Activated naive CD4-positive, alpha-beta T cell treated with anti-CD3 and anti-CD28 coated beads for 36 hours (primary cell): ENCODE results near the gene COL24A1. TPM values are rescaled to one million over a fixed set of nuclear protein-coding genes. Genes with fewer than 3 reads are reported as not detected.
"Not testable (repeated sequence)": the region's sequence is repeated elsewhere in the genome, so short reads cannot be mapped to it uniquely, and the experiment has no call there.

Experiments used
- CTCF ChIA-PET: fragments of 350-600 bp; sonication (Branson Sonifier 250); formaldehyde crosslinking; loops from one replicate; lab custom pipeline; 2021; ENCODE audit warnings: antibody characterized with exemption; lab: Charles Lee
- DNase-seq: peaks from one replicate; pipeline ENCODE4 v3.0.0-alpha.2; 2020
- H3K27ac Mint-ChIP-seq: one replicate; pipeline ENCODE4 v1.8.0; 2021; ENCODE audit warnings: mild to moderate bottlenecking, mixed read lengths
- H3K27me3 Mint-ChIP-seq: one replicate; pipeline ENCODE4 v1.8.0; 2021; ENCODE audit warnings: low read depth, mixed read lengths
- H3K36me3 Mint-ChIP-seq: one replicate; pipeline ENCODE4 v1.8.0; 2021; ENCODE audit warnings: low read depth, mixed read lengths
- H3K4me1 Mint-ChIP-seq: one replicate; pipeline ENCODE4 v1.8.0; 2021; ENCODE audit warnings: low read depth, mixed read lengths
- H3K4me3 Mint-ChIP-seq: one replicate; pipeline ENCODE4 v1.8.0; 2021; ENCODE audit warnings: mild to moderate bottlenecking, moderate library complexity, mixed read lengths
- H3K9me3 Mint-ChIP-seq: one replicate; pipeline ENCODE4 v1.8.0; 2021; ENCODE audit warnings: mixed read lengths
- intact Hi-C: fragments of 100-400 bp; cut with micrococcal nuclease; formaldehyde crosslinking; loops from one replicate; pipeline ENCODE4 v1.15.1; 2023
- total RNA-seq, 2 experiments: library from RNA; stranded (reverse); gene quantifications; one replicate each; pipeline ENCODE4 v1.2.3, GENCODE V29; 2021

The COL24A1 gene
- total RNA-seq, 2 experiments from 2014 or later, result not detected

DNA sequence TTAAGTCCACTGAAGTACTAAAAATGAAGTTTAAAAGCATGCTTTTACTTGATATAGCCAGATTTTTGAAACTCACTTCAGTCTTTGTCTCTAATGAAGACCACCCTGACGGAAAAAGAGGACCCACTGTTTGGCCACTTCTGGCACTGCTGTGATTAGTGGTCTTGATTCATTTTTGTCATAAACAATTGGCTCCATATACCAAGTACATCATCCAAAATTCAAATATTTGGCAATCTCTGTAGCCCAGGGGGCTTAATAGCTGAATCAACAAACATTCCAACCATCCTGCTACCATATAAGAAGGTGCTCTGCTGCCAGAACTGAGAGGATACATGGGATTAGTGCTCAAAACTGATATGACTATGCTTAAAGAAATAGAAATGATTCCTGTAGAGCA lies 156.0 kb downstream of the COL24A1 start:
- intact Hi-C loops, result no loop called here
- CTCF ChIA-PET, result no interaction called here
- Mint-ChIP-seq H3K4me1 (no peaks in the 10 kb centered on the region), H3K36me3 (no peaks in the 10 kb centered on the region), H3K9me3 (peaks cover 5% of the 10 kb centered on the region), H3K27ac (no peak overlapping the region), H3K27me3 (peaks cover 2% of the 10 kb centered on the region), H3K4me3 (no peak overlapping the region)
- no peak for DNase-seq

DNA sequence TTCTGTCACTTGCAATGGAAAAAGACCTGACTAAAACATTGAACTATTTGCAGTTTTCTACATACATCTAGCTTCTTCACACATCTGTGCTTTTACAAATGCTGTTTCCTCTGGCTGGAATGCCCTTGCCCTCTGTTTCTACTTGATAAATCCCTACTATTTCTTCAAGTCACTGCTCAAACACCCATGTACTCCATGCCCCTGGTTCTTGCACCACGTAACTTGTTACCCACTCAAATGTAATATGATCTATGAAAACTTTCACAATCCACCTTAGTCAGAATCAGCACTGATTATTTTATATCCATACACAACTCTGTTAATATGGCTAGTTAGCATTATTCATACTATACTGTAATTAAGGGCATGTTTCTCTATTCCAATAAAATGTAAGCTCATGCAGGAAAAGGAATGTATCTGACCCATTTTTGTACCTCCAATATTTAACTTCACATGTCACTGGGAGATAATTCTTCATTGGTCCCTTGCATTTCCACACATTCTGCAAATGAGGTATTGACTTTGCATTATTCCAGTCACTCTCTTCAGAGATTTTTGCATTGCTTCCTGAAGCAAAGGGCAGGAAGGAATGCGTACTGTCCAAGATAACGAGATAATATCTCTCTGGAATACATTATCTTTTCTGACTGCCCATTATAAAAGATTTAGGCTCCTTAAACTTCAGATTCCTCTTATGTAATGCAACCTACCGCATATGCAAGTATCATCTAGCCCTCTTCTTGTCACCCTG lies 158.3 kb downstream of the COL24A1 start:
- no peak for DNase-seq
- H3K27ac Mint-ChIP-seq, result no peak overlapping the region
- H3K27me3 Mint-ChIP-seq, result peaks cover 2% of the 10 kb centered on the region
- no peaks in the 10 kb centered on the region for H3K4me1 Mint-ChIP-seq
- no peaks in the 10 kb centered on the region for H3K36me3 Mint-ChIP-seq
- intact Hi-C loops, result no loop called here
- H3K4me3 Mint-ChIP-seq, result no peak overlapping the region
- H3K9me3 Mint-ChIP-seq, result no peaks in the 10 kb centered on the region
- CTCF ChIA-PET, result no interaction called here

DNA sequence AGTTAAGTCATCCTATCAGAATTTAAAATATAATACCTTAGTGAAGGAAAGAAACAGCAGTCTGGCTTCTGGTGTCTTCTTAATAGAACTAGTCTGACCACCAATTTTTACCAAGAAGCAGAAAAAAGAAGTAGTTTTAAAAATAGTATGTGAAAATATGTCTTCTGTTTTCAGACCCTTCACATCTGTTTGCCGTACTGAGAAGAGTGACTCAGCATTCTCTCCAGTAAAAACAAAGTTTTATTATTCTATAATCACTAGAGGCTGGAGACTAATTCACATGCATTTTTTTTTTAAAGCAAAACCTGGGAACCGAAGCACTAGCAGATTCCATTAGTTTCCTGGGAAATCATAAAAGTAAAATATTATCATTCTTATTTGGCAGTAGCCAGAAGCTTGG lies 163.8 kb downstream of the COL24A1 start:
- Mint-ChIP-seq H3K27ac (no peak overlapping the region), H3K4me1 (no peaks in the 10 kb centered on the region), H3K9me3 (no peaks in the 10 kb centered on the region), H3K36me3 (no peaks in the 10 kb centered on the region), H3K27me3 (no peaks in the 10 kb centered on the region), H3K4me3 (no peak overlapping the region)
- CTCF ChIA-PET, result no interaction called here
- DNase-seq, result no peak
- intact Hi-C loops, result no loop called here

DNA sequence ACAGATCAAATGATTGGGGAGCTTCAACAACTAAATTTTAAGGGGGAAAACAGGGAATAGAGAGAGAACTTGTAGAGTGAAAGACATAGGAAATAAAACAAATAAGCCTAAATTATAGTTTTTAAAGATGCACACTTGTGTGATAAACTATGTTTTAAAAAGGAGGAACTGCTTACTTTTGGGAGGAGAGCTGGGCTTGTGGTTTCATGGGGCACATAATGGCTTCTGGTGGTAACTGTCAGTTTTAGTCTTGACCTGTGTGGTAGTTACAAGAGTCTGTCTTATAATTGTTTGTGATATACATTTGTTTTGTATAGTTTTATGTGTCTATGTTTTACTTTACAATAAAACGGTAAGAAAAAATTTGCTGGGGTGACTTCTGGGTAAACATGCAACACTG lies 165.3 kb downstream of the COL24A1 start:
- Mint-ChIP-seq H3K36me3 (no peaks in the 10 kb centered on the region), H3K4me3 (no peak overlapping the region), H3K9me3 (no peaks in the 10 kb centered on the region), H3K27ac (no peak overlapping the region), H3K4me1 (no peaks in the 10 kb centered on the region), H3K27me3 (no peaks in the 10 kb centered on the region)
- CTCF ChIA-PET, result no interaction called here
- no peak for DNase-seq
- intact Hi-C loops, result no loop called here

DNA sequence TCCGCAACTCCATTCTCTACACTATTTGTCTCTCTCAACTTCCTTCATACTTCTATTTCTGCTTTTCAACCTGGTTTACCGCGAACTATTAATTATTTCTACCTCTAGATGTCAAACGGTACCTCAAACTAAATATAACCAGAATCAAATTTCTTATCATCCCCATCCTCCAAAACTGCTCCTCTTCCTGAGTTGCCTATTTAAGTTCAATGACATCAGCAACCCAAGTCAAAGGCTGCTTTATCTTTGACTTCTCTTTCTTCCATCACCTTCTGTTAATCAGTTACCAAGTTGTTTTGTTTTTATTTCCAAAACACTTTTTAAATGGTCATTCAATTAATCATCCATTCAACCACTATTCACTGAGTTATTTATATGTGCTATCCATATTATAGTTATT lies 171.9 kb downstream of the COL24A1 start:
- H3K4me3 Mint-ChIP-seq, result no peak overlapping the region
- H3K27ac Mint-ChIP-seq, result no peak overlapping the region
- no peaks in the 10 kb centered on the region for H3K36me3 Mint-ChIP-seq
- intact Hi-C loops, result no loop called here
- H3K4me1 Mint-ChIP-seq, result no peaks in the 10 kb centered on the region
- H3K9me3 Mint-ChIP-seq, result no peaks in the 10 kb centered on the region
- no peak for DNase-seq
- CTCF ChIA-PET, result no interaction called here
- H3K27me3 Mint-ChIP-seq, result no peaks in the 10 kb centered on the region

DNA sequence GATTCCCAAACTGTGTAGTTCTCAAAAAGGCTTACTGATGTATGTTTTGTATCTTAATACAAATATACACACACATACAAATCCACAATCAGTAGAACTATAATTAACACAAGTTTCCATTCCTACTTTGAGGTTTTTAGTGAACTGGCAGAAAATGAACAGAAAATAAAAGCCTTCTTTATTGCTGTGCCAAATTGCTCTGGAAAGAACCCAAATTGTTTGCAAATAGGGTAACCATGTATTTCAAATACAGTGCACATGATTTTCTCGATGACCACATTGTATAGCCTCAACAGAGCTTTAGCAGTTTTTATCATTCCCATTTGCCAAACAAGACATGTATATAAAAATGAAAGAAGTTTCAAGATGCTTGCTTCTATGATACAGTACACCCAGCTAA lies 173.3 kb downstream of the COL24A1 start:
- CTCF ChIA-PET, result interaction anchor here (0.6 kb wide), 1 partner anchor 400 kb away, joined by 3 read pairs; no protein-coding TSS in a partner anchor
- intact Hi-C loops, result no loop called here
- H3K4me1 Mint-ChIP-seq, result no peaks in the 10 kb centered on the region

DNA sequence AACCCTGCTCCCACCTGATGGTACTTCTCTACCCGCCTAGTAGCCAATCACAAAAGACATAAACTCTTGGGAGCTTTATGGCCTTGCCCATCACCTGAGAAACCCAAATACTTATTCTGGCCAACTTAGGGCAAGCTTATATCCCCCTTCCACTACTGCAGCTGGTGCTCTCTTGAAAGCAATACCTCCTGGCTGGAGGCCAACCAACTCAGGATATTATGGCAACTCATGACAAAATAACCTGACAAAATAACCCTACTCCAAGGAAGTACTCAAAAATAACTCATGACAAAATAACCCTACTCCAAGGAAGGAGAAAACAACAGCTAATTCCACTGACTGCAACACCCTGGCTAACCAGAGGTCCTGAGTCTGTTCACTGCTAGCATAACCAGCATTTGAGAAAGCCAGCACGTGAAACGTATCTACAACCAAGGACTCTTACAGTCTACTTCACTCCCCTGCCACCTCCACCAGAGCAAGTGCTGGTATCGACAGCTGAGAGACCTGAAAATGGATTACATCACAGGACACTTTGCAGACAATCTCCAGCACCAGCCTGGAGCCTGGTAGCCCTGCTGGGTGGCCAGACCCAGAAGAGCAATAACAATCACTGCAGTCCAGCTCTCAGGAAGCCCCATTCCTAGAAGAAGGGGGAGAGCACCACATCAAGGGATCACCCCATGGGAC lies 179.9 kb downstream of the COL24A1 start:
- intact Hi-C loops, result no loop called here
- CTCF ChIA-PET, result no interaction called here
- peaks cover 3% of the 10 kb centered on the region for H3K9me3 Mint-ChIP-seq

More for the DNA sequence above, 173.3 kb downstream of the COL24A1 start:
- no peak overlapping the region for H3K27ac Mint-ChIP-seq
- H3K36me3 Mint-ChIP-seq, result no peaks in the 10 kb centered on the region
- DNase-seq, result no peak
- no peaks in the 10 kb centered on the region for H3K9me3 Mint-ChIP-seq
- H3K27me3 Mint-ChIP-seq, result no peaks in the 10 kb centered on the region
- H3K4me3 Mint-ChIP-seq, result no peak overlapping the region

DNA sequence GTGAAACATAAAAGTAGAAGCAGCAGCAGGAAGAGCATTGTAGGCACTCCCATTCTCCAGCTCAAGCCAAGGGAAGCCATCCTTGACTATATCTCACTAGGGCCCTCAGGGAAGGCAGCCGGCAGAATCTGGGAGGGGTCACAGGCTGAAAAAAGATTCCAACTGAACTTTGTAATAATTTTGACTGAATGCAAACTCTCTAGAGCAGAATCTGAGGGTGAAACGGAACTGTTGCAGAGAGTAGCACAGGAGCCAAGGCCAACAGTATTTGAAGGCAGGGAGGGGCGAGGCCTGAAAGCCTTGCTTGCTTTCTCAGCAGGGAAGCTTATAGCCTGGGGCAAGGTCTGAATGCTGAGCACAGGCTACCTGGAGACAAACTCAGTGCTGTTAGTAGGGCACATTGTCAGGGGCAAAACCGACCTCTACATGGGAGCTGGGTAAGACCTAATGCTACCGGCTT lies 180.6 kb downstream of the COL24A1 start:
- no peak overlapping the region for H3K27ac Mint-ChIP-seq
- H3K4me1 Mint-ChIP-seq, result no peaks in the 10 kb centered on the region
- no peak for DNase-seq
- H3K4me3 Mint-ChIP-seq, result no peak overlapping the region
- peaks cover 3% of the 10 kb centered on the region for H3K9me3 Mint-ChIP-seq
- no peaks in the 10 kb centered on the region for H3K36me3 Mint-ChIP-seq
- CTCF ChIA-PET, result no interaction called here
- intact Hi-C loops, result no loop called here
- H3K27me3 Mint-ChIP-seq, result peaks cover 1% of the 10 kb centered on the region

More for the DNA sequence above, 179.9 kb downstream of the COL24A1 start:
- no peaks in the 10 kb centered on the region for H3K4me1 Mint-ChIP-seq
- no peak overlapping the region for H3K4me3 Mint-ChIP-seq
- H3K36me3 Mint-ChIP-seq, result no peaks in the 10 kb centered on the region
- DNase-seq, result no peak
- no peak overlapping the region for H3K27ac Mint-ChIP-seq
- peaks cover 1% of the 10 kb centered on the region for H3K27me3 Mint-ChIP-seq

DNA sequence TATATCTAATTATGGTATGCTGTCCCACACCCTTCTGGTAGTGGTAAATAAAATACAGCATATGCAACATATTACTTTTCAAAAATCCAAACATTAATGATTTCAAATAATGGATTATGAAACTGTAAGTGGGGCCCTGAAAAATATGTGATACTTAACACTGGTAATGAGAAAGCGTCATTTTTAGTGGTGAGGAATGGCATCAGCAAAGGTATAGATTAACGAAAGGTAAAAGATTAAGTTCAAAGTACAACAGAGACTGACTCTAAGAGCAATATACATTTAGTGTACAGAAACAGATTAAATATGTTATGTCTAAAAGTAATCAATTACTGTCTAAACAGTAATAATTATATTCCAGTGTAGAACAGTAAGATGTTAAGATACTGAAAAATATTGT lies 194.1 kb downstream of the COL24A1 start:
- Mint-ChIP-seq H3K4me1 (no peaks in the 10 kb centered on the region), H3K9me3 (no peaks in the 10 kb centered on the region), H3K4me3 (no peak overlapping the region), H3K27me3 (no peaks in the 10 kb centered on the region), H3K36me3 (no peaks in the 10 kb centered on the region), H3K27ac (no peak overlapping the region)
- DNase-seq, result no peak
- CTCF ChIA-PET, result no interaction called here
- intact Hi-C loops, result no loop called here

DNA sequence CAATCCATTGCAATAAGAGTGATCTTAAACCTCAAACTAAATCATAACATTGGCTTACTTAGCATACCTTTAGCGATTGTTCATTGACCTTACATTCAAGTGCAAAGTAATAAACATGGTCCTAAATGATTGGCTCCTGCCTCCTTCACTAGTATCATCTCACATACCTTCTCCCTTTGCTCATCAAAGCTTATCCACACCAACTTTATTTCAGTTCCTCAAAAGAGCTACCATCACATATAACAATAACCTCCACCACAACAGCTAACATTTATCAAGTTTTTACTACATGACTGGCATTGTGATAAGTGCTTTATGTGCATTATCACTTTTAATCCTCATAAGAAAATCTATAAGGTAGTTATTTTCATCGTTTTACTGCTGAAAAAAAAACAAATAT lies 198.8 kb downstream of the COL24A1 start:
- no peak for DNase-seq
- no peaks in the 10 kb centered on the region for H3K9me3 Mint-ChIP-seq
- no peak overlapping the region for H3K27ac Mint-ChIP-seq
- H3K4me3 Mint-ChIP-seq, result no peak overlapping the region
- no peaks in the 10 kb centered on the region for H3K36me3 Mint-ChIP-seq
- CTCF ChIA-PET, result no interaction called here
- H3K27me3 Mint-ChIP-seq, result no peaks in the 10 kb centered on the region
- intact Hi-C loops, result no loop called here
- no peaks in the 10 kb centered on the region for H3K4me1 Mint-ChIP-seq

DNA sequence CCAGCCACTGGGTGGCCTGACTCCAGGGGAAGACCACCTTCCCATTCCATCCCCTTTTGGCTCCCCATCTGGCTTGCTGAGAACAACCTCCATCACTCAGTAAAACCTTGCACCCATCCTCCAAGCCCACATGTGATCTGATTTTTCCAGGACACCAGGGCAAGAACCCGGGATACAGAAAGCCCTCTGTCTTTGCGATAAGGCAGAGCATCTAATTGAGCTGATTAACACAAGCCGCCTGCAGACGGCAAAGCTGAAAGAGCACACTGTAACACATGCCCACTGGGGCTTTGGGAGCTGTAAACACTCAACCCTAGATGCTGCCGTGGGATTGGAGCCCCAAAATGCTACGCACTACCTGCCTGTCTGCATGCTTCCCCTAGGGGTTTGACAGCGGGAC lies 201.4 kb downstream of the COL24A1 start:
- CTCF ChIA-PET, H3K4me1 Mint-ChIP-seq, H3K9me3 Mint-ChIP-seq, H3K27me3 Mint-ChIP-seq, H3K36me3 Mint-ChIP-seq, H3K4me3 Mint-ChIP-seq, H3K27ac Mint-ChIP-seq, DNase-seq, intact Hi-C loops: not testable (repeated sequence)

DNA sequence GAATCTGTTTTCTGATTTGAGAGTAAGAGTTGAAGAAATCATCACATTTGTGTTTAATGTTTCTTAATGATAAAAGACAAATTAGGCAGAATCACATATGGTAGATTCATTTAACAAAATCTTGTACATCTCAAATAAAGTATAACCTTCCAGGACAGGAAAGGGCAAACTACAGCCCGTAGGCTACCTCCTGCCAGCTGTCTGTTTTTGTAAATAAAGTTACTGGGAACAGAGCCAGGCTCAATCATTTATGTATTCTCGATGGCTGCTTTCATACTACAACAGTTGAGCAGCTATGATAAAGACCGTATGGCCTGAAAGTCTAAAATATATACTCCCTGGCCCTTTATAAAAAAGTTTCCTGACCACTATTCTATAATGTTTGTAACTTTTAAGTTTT lies 204.1 kb downstream of the COL24A1 start:
- Mint-ChIP-seq H3K27me3 (no peaks in the 10 kb centered on the region), H3K9me3 (no peaks in the 10 kb centered on the region), H3K27ac (no peak overlapping the region), H3K4me1 (no peaks in the 10 kb centered on the region), H3K36me3 (no peaks in the 10 kb centered on the region), H3K4me3 (no peak overlapping the region)
- no peak for DNase-seq
- CTCF ChIA-PET, result no interaction called here
- intact Hi-C loops, result no loop called here

DNA sequence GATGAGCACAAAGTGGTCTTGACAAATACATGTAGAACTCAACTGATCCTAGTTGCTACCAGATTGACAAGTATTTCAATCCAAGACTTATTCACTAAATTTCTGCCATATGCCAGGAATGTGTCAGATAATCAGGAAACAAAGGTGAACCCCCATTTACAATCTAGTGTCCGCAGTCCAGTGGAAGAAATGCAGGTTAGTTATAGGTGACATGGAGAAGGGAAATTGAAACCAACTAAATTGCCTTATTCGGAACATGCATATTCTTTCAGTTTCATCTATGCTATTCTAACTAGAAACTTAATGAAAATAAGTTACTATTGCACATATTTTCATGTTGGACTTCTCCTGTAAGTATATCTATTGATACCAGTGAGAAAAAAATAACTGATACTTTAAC lies 209.4 kb downstream of the COL24A1 start:
- no peaks in the 10 kb centered on the region for H3K27me3 Mint-ChIP-seq
- no peak overlapping the region for H3K4me3 Mint-ChIP-seq
- no peaks in the 10 kb centered on the region for H3K9me3 Mint-ChIP-seq
- H3K36me3 Mint-ChIP-seq, result no peaks in the 10 kb centered on the region
- H3K4me1 Mint-ChIP-seq, result no peaks in the 10 kb centered on the region
- CTCF ChIA-PET, result no interaction called here
- no peak overlapping the region for H3K27ac Mint-ChIP-seq
- no peak for DNase-seq
- intact Hi-C loops, result no loop called here
